Suppressor macrophage (primary cell): Measurements from ENCODE around the gene CAPZA3.
"Not testable (repeated sequence)": the region's sequence is repeated elsewhere in the genome, so short reads cannot be mapped to it uniquely, and the experiment has no call there.

Source experiments
- DNase-seq, 4 experiments: peaks; one replicate each; pipeline ENCODE4 v3.0.0-alpha.2; 2020 to 2022

The CAPZA3 gene

GRCh38 chr12:18754124-18754707 lies 16.3 kb downstream of the CAPZA3 start:
- no peak for DNase-seq

GRCh38 chr12:18755341-18755740 lies 17.4 kb downstream of the CAPZA3 start:
- DNase-seq, result no peak

GRCh38 chr12:18766479-18766878 lies 28.6 kb downstream of the CAPZA3 start:
- DNase-seq, result not testable (repeated sequence)

DNA sequence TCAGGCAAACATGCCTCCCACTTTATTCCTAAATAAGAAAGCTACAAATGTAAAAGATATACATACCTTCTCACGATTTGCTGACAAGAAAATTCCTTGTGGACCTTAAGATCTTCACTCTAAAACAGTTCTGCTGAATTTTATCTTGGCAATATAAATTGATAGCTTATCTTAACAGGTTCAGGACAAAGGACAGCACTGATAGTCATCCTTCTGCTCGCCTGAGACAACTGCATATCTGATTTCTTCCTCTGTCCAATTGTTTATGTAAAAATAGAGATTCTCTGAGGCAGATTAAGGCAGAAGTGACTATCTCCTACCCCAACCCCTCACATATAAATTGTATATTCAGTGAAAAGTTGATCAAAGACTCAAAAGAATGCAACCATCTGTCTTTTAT lies 44.9 kb downstream of the CAPZA3 start:
- no peak for DNase-seq

- not testable (repeated sequence) for DNase-seq
Measured at GRCh38 chr12:18785465-18785864, 47.5 kb downstream of the CAPZA3 start.
